Mesenchymal stem cell (in vitro differentiated cells and primary cell): ENCODE measurements around the gene OTX1.

Source experiments
- DNase-seq: peaks from one replicate; pipeline ENCODE4 v3.0.0-alpha.2; 2013
- H2AFZ ChIP-seq: one replicate; pipeline ENCODE4 v1.6.1; 2013; ENCODE audit warnings: low read depth, mild to moderate bottlenecking, control low read depth, inconsistent platforms, low read length, moderate library complexity
- H2AK5ac ChIP-seq: 2 replicates; pipeline ENCODE4 v1.6.1; 2013; ENCODE audit warnings: low read length, moderate library complexity, mild to moderate bottlenecking, inconsistent platforms; ENCODE audit not compliant: severe bottlenecking
- H2BK120ac ChIP-seq: one replicate; pipeline ENCODE4 v1.6.1; 2013; ENCODE audit warnings: low read depth, mild to moderate bottlenecking, inconsistent platforms, low read length, moderate library complexity
- H2BK12ac ChIP-seq, 2 experiments: one replicate each; pipeline ENCODE4 v1.6.1; 2013; ENCODE audit warnings: inconsistent platforms in 2 of 2, low read length in 2 of 2, mild to moderate bottlenecking in 2 of 2, moderate library complexity in 2 of 2, control low read depth in 1 of 2
- H2BK15ac ChIP-seq: one replicate; pipeline ENCODE4 v1.6.1; 2013; ENCODE audit warnings: mild to moderate bottlenecking, low read depth, inconsistent platforms; ENCODE audit not compliant: poor library complexity, severe bottlenecking
- H2BK5ac ChIP-seq: 2 replicates; pipeline ENCODE4 v1.6.1; 2013; ENCODE audit warnings: low read depth, mild to moderate bottlenecking, low read length, control low read depth, inconsistent platforms; ENCODE audit not compliant: poor library complexity, severe bottlenecking
- H3K14ac ChIP-seq, 2 experiments: one replicate each; pipeline ENCODE4 v1.6.1; 2013; ENCODE audit warnings: inconsistent platforms in 2 of 2, low read length in 2 of 2, control low read depth in 1 of 2, mild to moderate bottlenecking in 1 of 2, moderate library complexity in 1 of 2
- H3K18ac ChIP-seq, 2 experiments: one replicate each; pipeline ENCODE4 v1.6.1; 2013; ENCODE audit warnings: inconsistent platforms in 2 of 2, low read length in 2 of 2, control low read depth in 1 of 2, low read depth in 1 of 2, mild to moderate bottlenecking in 1 of 2
- H3K23ac ChIP-seq, 2 experiments: one replicate each; pipeline ENCODE4 v1.6.1; 2013; ENCODE audit warnings: inconsistent platforms in 2 of 2, low read length in 2 of 2, mild to moderate bottlenecking in 2 of 2, moderate library complexity in 2 of 2, control low read depth in 1 of 2
- H3K27ac ChIP-seq: 2 replicates; pipeline ENCODE4 v1.5.1; 2013; ENCODE audit warnings: mild to moderate bottlenecking, moderate library complexity, low read length, control low read depth, inconsistent platforms; ENCODE audit not compliant: poor library complexity, severe bottlenecking
- H3K27me3 ChIP-seq, 2 experiments: 2 replicates each; pipeline versions ENCODE4 v1.6.1 to v1.7.0; 2013; ENCODE audit warnings: low read length in 2 of 2, mild to moderate bottlenecking in 2 of 2, moderate library complexity in 2 of 2, control low read depth in 1 of 2, inconsistent platforms in 1 of 2; ENCODE audit not compliant: control insufficient read depth in 1 of 2, insufficient read depth in 1 of 2
- H3K36me3 ChIP-seq, 2 experiments: 2 replicates each; pipeline versions ENCODE4 v1.6.1 to v1.7.0; 2013; ENCODE audit warnings: low read length in 2 of 2, control low read depth in 1 of 2, inconsistent platforms in 1 of 2, low read depth in 1 of 2, mild to moderate bottlenecking in 1 of 2; ENCODE audit not compliant: insufficient read depth in 2 of 2, control insufficient read depth in 1 of 2
- H3K4ac ChIP-seq, 2 experiments: one replicate each; pipeline ENCODE4 v1.6.1; 2013; ENCODE audit warnings: inconsistent platforms in 2 of 2, low read length in 2 of 2, mild to moderate bottlenecking in 2 of 2, moderate library complexity in 2 of 2, control low read depth in 1 of 2, low read depth in 1 of 2
- H3K4me1 ChIP-seq: 2 replicates; pipeline ENCODE4 v1.6.1; 2013; ENCODE audit warnings: low read depth, low read length, control low read depth; ENCODE audit not compliant: control insufficient read depth, insufficient read depth
- H3K4me2 ChIP-seq: 2 replicates; pipeline ENCODE4 v1.6.1; 2013; ENCODE audit warnings: low read length, mild to moderate bottlenecking, inconsistent platforms; ENCODE audit not compliant: poor library complexity, severe bottlenecking
- H3K4me3 ChIP-seq, 2 experiments: 2 replicates each; pipeline versions ENCODE4 v1.5.1 to v1.7.0; 2013; ENCODE audit warnings: low read length in 2 of 2, mild to moderate bottlenecking in 2 of 2, control low read depth in 1 of 2, low read depth in 1 of 2; ENCODE audit not compliant: insufficient read depth in 1 of 2
- H3K79me1 ChIP-seq: replicated peaks from 2 replicates; pipeline ENCODE4 v1.6.1; 2013; ENCODE audit warnings: mild to moderate bottlenecking, control low read depth, low read length, inconsistent platforms; ENCODE audit not compliant: poor library complexity, severe bottlenecking
- H3K9ac ChIP-seq: 2 replicates; pipeline ENCODE4 v1.7.0; 2013; ENCODE audit warnings: mild to moderate bottlenecking, low read length, moderate library complexity
- H3K9me3 ChIP-seq: 2 replicates; pipeline ENCODE4 v1.7.0; 2013; ENCODE audit warnings: mild to moderate bottlenecking, low read length; ENCODE audit not compliant: control insufficient read depth
- H4K8ac ChIP-seq: one replicate; pipeline ENCODE4 v1.6.1; 2013; ENCODE audit warnings: inconsistent platforms, mild to moderate bottlenecking, low read length, moderate library complexity
- H4K91ac ChIP-seq: one replicate; pipeline ENCODE4 v1.6.1; 2013; ENCODE audit warnings: mild to moderate bottlenecking, low read length, inconsistent platforms
- WGBS: methylation state at CpG from one replicate; pipeline ENCODE4 v1.1.7; 2013; ENCODE audit warnings: mixed read lengths; 5-methylcytosine and 5-hydroxymethylcytosine counted together

Gene OTX1

DNA sequence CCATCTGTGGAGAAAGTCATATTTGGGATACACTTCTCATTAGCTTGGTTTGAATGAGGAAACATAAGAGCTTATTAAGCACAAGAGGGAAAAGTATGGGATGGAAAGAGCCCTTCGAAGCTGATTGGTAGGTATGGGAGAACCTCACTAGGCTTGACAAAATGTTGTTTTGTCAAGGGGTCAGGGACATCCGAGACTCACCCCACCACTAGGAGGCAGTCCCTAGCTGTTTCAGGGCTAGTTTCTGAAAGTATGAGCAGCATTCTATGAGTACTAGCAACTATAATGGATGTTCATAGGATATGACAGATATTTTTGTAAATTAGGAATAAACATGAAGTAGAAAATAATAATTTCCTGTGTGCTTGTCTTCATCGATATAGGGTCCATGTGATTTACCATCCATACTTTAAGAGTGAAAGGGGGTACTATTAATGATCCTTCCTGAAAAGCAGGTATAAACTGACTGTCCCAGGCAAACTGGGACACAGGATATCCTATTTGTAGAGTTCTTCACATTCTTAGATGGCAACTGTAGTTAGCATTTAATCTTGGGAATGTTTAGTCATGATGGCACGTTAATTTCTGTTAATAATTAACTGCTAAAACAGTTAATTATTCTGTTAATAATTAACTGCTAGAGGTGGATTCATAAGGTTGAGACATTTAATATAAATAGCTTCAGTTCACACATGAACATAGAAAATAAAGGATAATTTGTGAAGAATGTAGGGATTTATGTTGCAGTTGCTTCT lies 28.4 kb downstream of the OTX1 start:
- H3K79me1 ChIP-seq = no peaks in the 10 kb centered on the region
- 47% methylated on average over 3 of the region's 4 CpGs for WGBS
- no peaks in the 10 kb centered on the region for H3K4me1 ChIP-seq

DNA sequence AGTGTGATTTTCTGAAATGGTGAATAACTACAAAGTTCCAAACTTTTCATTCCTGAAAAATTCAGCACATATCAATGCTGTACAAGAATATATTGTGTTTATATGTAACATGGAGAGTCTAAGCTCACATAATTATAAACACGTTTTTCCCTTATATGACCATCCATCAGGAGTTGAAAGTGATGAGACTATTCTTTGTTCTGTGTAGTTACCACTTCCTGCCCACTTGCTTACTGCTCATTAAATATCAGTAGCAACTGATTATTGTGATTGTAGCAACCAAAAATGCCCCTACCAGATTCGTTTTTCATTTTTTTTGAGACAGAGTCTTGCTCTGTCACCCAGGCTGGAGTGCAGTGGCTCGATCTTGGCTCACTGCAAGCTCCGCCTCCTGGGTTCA lies 30.8 kb downstream of the OTX1 start:
- DNase-seq = no peak
- H3K14ac ChIP-seq = no peak overlapping the region
- no peaks in the 10 kb centered on the region for H3K4me1 ChIP-seq
- H2AK5ac ChIP-seq = no peak overlapping the region
- no peak overlapping the region for H2BK15ac ChIP-seq
- H2AFZ ChIP-seq = no peak overlapping the region
- no peak overlapping the region for H3K4me3 ChIP-seq
- no peak overlapping the region for H3K4ac ChIP-seq
- H3K4me2 ChIP-seq = no peak overlapping the region
- no peak overlapping the region for H4K91ac ChIP-seq
- H3K27me3 ChIP-seq = peaks cover 0 to 6% of the 10 kb centered on the region in 2 experiments
- no peak overlapping the region for H2BK120ac ChIP-seq
- no peak overlapping the region for H2BK12ac ChIP-seq
- no peak overlapping the region for H3K27ac ChIP-seq
- no peak overlapping the region for H4K8ac ChIP-seq
- no peaks in the 10 kb centered on the region for H3K79me1 ChIP-seq
- no peaks in the 10 kb centered on the region for H3K9me3 ChIP-seq
- H3K36me3 ChIP-seq = no peaks in the 10 kb centered on the region
- 75% methylated on average over 3 of the region's 4 CpGs for WGBS
- H2BK5ac ChIP-seq = no peak overlapping the region
- no peak overlapping the region for H3K23ac ChIP-seq
- H3K9ac ChIP-seq = no peak overlapping the region
- no peak overlapping the region for H3K18ac ChIP-seq

More for the DNA sequence above, 28.4 kb downstream of the OTX1 start:
- H3K4me2 ChIP-seq = no peak overlapping the region
- H3K36me3 ChIP-seq = no peaks in the 10 kb centered on the region
- no peak overlapping the region for H2BK12ac ChIP-seq
- H2AFZ ChIP-seq = no peak overlapping the region
- no peaks in the 10 kb centered on the region for H3K9me3 ChIP-seq
- H2AK5ac ChIP-seq = no peak overlapping the region
- H4K8ac ChIP-seq = no peak overlapping the region
- H3K18ac ChIP-seq = no peak overlapping the region
- H2BK120ac ChIP-seq = no peak overlapping the region
- H4K91ac ChIP-seq = no peak overlapping the region
- no peak overlapping the region for H2BK5ac ChIP-seq
- H3K23ac ChIP-seq = no peak overlapping the region
- H3K9ac ChIP-seq = no peak overlapping the region
- peaks cover 0 to 3% of the 10 kb centered on the region in 2 experiments for H3K27me3 ChIP-seq
- no peak overlapping the region for H2BK15ac ChIP-seq
- no peak overlapping the region for H3K4me3 ChIP-seq
- no peak overlapping the region for H3K14ac ChIP-seq
- no peak for DNase-seq
- H3K27ac ChIP-seq = no peak overlapping the region
- H3K4ac ChIP-seq = no peak overlapping the region

DNA sequence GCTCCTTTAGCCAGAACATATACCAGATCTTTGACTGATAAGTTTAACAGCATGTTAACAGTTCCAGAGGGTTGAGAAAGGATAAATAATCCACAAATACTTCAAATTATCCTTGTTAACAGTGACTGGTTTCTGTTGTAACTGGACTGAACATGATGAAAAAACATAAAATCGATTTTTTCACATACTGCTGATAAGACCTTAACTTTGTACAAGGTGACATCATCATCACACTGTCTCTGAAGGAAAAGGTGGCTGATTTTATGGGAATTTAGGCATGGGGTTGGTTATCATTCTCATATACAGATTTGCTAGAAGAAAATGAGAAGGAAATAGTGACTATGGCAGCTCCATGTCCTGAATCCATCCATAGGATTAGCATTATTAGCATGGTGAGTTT lies 36.1 kb downstream of the OTX1 start:
- no peak for DNase-seq
- Histone ChIP-seq H3K4ac (no peak overlapping the region), H3K4me3 (no peak overlapping the region), H3K9me3 (no peaks in the 10 kb centered on the region), H2BK15ac (no peak overlapping the region), H3K4me1 (no peaks in the 10 kb centered on the region), H3K14ac (no peak overlapping the region), H3K36me3 (no peaks in the 10 kb centered on the region), H3K4me2 (no peak overlapping the region), H4K91ac (no peak overlapping the region), H4K8ac (no peak overlapping the region), H2BK5ac (no peak overlapping the region), H3K18ac (no peak overlapping the region), H2AFZ (no peak overlapping the region), H3K9ac (no peak overlapping the region), H3K79me1 (no peaks in the 10 kb centered on the region), H3K27me3 (peaks cover 0 to 3% of the 10 kb centered on the region in 2 experiments), H2BK120ac (no peak overlapping the region), H3K23ac (no peak overlapping the region), H2BK12ac (no peak overlapping the region), H3K27ac (no peak overlapping the region), H2AK5ac (no peak overlapping the region)
- WGBS = no CpG with 5 or more reads among the region's 1 CpG

DNA sequence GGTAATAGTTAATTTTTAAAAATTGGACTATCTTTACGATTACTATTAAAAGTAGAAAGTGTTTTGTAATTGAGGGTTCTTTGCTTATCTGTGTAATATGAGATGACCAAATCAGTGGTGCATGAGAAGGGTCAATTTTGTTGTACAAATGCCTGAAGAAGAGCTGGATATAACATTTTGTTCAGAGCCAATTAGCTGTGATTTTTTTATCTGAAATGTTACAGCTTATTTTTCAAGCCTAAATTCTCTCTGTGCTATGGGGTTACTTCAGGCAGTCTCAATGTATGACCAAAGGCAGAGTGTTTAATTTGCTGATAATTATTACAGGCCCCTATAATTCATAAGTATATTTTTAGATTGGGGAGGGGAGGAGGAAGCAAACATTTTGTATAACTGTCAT lies 41.8 kb downstream of the OTX1 start:
- Histone ChIP-seq H4K8ac (no peak overlapping the region), H3K36me3 (no peaks in the 10 kb centered on the region), H3K23ac (no peak overlapping the region), H4K91ac (no peak overlapping the region), H2AK5ac (no peak overlapping the region), H3K14ac (no peak overlapping the region), H2AFZ (no peak overlapping the region), H3K9ac (no peak overlapping the region), H3K27me3 (no peaks in the 10 kb centered on the region), H2BK5ac (no peak overlapping the region), H3K18ac (no peak overlapping the region), H3K4ac (no peak overlapping the region), H3K4me3 (no peak overlapping the region), H3K27ac (no peak overlapping the region), H2BK12ac (no peak overlapping the region), H3K4me1 (no peaks in the 10 kb centered on the region), H2BK15ac (no peak overlapping the region), H3K79me1 (no peaks in the 10 kb centered on the region), H3K9me3 (no peaks in the 10 kb centered on the region), H2BK120ac (no peak overlapping the region), H3K4me2 (no peak overlapping the region)
- WGBS = 98% methylated on average over 1 of the region's 1 CpG
- no peak for DNase-seq
